T-helper 2 cell treated with Interferon-gamma antibody and Interleukin-4, amounts not matched to agents 5 μg/mL and 100 μg/mL, for 36 hours (primary cell): ENCODE measurements around the gene LARP1.

ENCODE experiments used
- DNase-seq: peaks from one replicate; pipeline ENCODE4 v3.0.0; 2021; ENCODE audit warnings: low spot score
- H3K27ac Mint-ChIP-seq: one replicate; pipeline ENCODE4 v1.8.0; 2021; ENCODE audit warnings: mild to moderate bottlenecking, mixed read lengths
- H3K27me3 Mint-ChIP-seq: one replicate; pipeline ENCODE4 v1.8.0; 2021; ENCODE audit warnings: low read depth, mixed read lengths
- H3K36me3 Mint-ChIP-seq: one replicate; pipeline ENCODE4 v1.8.0; 2021; ENCODE audit warnings: low read depth, mixed read lengths
- H3K4me1 Mint-ChIP-seq: one replicate; pipeline ENCODE4 v1.8.0; 2021; ENCODE audit warnings: low read depth, mixed read lengths
- H3K4me3 Mint-ChIP-seq: one replicate; pipeline ENCODE4 v1.8.0; 2022; ENCODE audit warnings: mild to moderate bottlenecking, moderate library complexity, mixed read lengths
- H3K9me3 Mint-ChIP-seq: one replicate; pipeline ENCODE4 v1.8.0; 2021; ENCODE audit warnings: mixed read lengths

The LARP1 gene

DNA sequence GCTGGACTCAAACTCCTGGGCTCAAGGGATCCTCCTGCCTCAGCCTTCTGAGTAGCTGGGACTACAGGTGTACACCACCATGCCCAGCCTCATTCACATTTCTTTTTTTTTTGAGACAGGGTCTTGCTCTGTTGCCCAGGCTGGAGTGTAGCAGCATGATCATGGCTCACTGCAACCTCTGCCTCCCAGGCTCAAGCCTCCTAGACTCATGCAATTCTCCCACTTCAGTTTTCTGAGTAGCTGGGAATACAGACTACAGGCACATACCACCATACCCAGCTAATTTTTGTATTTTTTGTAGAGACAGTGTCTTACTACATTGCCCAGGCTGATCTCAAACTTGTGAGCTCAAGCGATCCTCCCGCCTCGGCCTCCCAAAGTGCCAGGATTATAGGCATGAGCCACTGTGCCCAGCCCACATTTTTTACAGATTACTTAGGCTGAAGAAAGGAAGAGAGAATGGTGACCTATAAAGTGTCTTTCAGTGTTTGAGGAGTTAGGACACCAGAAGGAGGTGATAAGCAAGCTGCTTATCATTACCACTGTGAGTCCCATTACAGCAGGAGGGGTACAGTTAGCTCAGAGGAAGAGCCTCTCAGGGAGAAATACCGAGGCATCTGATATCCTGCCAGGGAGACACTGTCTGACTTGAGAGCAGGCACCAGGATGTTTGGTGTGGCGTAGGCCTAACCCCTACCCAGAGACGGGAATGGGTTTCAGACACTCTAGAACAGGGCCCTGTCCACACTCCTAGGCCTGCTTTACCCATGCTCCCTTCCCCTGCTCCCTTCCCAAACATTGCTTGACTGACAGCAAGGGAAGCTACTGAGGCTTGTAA, 85.5 kb downstream of the LARP1 start:
- Mint-ChIP-seq H3K27ac (no peak overlapping the region), H3K27me3 (no peaks in the 10 kb centered on the region), H3K9me3 (no peaks in the 10 kb centered on the region), H3K36me3 (no peaks in the 10 kb centered on the region), H3K4me3 (no peak overlapping the region), H3K4me1 (peaks cover 2% of the 10 kb centered on the region)
- DNase-seq = no peak

DNA sequence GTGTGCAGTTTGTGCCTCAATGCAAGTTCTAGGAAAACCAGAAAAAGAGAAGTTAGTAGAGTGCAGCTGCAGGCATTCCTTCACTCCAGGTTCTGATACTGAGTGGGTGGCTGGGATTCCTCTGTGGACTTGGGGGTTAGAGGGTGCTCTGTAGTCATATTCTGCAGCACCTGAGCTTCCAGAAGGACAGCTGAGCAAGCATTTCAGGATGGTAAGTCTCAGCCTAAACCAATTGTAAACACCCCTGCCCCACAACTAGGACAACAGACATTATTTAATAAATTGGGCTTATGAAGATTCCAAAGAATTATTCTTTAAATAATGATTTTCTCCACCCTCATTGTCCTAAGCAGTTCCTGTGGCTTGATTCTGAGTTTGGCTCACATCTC, 86.1 kb downstream of the LARP1 start:
- Mint-ChIP-seq H3K27ac (no peak overlapping the region), H3K9me3 (no peaks in the 10 kb centered on the region), H3K4me1 (peaks cover 2% of the 10 kb centered on the region), H3K4me3 (no peak overlapping the region), H3K27me3 (no peaks in the 10 kb centered on the region), H3K36me3 (no peaks in the 10 kb centered on the region)
- no peak for DNase-seq

DNA sequence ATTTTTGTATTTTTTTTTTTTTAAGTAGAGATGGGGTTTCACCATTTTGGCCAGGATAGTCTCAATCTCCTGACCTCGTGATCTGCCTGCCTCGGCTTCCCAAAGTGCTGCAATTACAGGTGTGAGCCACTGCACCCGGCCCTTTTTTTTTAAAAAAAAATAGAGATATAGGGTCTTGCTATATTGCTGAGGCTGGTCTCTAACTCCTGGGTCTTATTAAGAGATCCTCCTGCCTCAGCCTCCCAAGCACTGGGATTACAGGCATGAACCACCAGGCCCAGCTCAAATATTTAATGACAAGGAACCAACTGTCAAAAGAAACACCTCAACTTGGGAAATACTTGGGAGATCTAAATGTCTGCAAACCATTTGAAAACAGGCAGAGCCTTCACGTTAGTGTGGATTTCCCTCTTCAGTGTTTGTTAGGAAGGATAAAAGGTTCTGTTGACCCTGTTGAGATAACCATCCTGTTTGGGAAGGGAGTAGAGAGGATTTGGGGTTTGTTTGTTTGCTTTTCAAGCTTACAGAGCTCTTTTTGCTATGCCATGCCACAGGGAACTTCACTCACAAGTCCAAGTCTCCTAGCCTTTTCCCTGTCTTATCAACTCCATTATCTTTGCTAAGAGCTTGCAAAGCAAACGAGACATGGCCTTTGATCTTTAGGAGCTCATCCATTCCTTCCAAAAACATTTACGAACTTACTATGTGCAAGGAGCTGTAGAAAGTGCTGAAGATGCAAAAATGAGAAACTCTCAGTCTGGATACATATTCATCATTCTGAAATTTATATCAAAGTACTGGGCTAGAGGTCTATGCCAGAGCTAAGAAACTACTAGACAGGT, 87.7 kb downstream of the LARP1 start:
- Mint-ChIP-seq H3K27me3 (no peaks in the 10 kb centered on the region), H3K4me1 (peaks cover 2% of the 10 kb centered on the region)
- DNase-seq = no peak

DNA sequence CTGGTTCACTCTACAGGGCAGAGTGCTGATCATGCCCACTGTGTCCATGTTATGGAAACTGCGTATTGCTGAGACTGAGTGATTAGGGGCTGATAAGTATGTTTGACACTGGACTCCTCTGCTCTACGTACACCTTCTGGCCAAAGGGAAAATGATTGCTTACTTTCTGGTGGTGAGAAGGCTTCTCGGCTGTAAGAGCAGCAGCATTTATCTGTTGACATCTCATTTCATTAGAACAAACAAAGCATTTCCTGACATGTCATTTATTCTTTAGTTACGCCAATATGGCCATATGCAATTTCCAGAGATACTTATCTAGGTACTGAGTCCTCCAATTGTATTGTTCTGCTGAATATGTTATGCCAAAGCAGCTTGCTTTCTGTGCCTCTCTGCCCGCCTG, 89.6 kb downstream of the LARP1 start:
- Mint-ChIP-seq H3K4me3 (no peak overlapping the region), H3K4me1 (peaks cover 2% of the 10 kb centered on the region), H3K36me3 (no peaks in the 10 kb centered on the region), H3K27ac (no peak overlapping the region), H3K27me3 (no peaks in the 10 kb centered on the region), H3K9me3 (no peaks in the 10 kb centered on the region)
- DNase-seq = no peak

More for the DNA sequence above, 87.7 kb downstream of the LARP1 start:
- H3K36me3 Mint-ChIP-seq = no peaks in the 10 kb centered on the region
- H3K27ac Mint-ChIP-seq = no peak overlapping the region
- H3K4me3 Mint-ChIP-seq = no peak overlapping the region
- no peaks in the 10 kb centered on the region for H3K9me3 Mint-ChIP-seq

DNA sequence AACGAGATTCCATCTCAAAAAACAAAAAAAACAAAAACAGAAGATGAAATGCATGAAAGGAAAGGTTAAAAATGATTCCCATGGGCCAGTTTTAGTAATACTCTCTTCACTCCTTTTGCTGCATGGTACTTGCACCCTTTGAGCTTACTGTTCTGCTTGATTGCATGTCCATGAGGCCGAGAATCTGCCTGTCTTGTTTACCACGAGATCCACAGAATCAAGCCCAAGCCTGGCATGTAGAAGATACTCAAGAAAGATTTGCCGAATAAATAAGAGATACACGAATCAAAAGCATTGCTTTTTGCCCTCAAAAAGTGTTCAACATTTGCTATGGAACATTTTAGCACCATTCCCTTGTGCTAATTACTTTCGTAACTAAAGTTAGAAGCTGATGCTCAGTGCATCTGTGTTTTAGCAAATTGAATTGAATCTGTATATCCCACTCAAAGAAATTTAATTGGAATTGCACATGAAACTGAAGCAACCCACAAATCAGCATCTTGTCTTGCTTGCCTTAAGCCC, 94.1 kb downstream of the LARP1 start:
- no peak for DNase-seq
- Mint-ChIP-seq H3K9me3 (no peaks in the 10 kb centered on the region), H3K27me3 (no peaks in the 10 kb centered on the region), H3K4me1 (peaks cover 3% of the 10 kb centered on the region), H3K27ac (no peak overlapping the region), H3K36me3 (no peaks in the 10 kb centered on the region), H3K4me3 (no peak overlapping the region)

DNA sequence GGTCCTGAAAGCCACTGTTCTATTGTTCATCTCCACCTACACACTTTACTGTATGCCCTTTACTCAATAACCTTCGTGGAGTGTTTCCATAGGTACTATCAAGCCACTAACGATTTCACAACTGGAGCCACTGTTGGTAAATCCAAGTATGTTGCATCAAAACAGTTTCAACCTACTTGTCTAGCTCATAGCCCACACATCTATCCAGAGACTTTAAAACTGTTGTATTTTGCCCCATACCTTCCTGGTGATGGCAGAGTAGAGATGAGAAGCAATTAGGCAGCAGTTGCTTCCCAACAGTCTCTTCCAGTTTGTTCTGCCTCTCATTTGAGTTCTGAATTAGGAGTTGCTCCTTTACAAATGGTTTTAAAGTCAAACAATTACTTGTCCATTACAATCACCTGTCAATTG, 94.6 kb downstream of the LARP1 start:
- H3K9me3 Mint-ChIP-seq = no peaks in the 10 kb centered on the region
- H3K27me3 Mint-ChIP-seq = no peaks in the 10 kb centered on the region
- H3K36me3 Mint-ChIP-seq = no peaks in the 10 kb centered on the region
- H3K4me3 Mint-ChIP-seq = no peak overlapping the region
- H3K27ac Mint-ChIP-seq = no peak overlapping the region
- peaks cover 3% of the 10 kb centered on the region for H3K4me1 Mint-ChIP-seq
- no peak for DNase-seq

DNA sequence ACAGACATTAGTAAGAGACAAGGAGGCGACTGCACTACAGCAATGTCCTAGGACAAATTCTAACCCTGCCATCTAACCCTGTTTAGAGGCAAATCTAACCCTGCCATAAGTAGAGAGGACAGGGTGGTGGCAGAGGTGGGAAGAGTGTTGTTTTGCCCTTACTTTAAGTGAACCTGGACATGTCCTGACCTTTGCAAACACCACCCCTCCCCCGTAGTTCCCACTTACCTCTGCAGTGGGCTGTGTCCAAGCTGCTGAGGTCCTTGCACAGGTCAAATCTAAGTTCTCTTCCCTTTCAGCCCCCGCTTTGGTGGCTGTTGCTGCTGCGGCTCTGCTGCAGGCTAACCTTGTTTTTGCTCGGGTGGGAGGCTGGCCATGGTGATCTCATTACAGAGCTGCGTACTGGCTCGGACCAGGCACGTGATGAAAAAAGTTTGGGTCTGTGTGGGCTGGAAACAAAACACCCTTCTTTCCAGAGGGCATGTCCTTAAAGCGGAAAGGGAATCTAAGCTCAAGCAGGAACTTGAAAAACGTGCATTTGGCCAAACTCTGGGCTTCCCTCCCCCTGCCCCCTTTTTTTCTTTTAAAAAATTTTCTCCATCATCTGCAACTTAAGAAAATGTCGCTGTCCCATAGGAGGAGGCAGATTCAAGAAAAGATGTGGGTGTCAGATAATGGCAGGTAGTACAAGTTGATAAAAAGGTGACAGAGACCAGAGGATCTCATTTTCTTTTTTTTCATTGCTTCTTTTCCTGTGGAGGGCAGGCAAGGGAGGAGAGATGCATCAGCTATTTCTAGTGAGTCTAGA, 95.3 kb downstream of the LARP1 start, which contains the start of gene FAXDC2:
Gene FAXDC2, minus strand, starts transcription at position 349 of the 808 bp plus-strand sequence. CDS start 12,425 bp downstream, outside the sequence.
- Mint-ChIP-seq H3K9me3 (no peaks in the 10 kb centered on the region), H3K36me3 (no peaks in the 10 kb centered on the region), H3K4me1 (peaks cover 3% of the 10 kb centered on the region), H3K27ac (no peak within 1 kb of the TSS), H3K4me3 (no peak within 1 kb of the TSS), H3K27me3 (no peaks in the 10 kb centered on the region)
- DNase-seq = no peak

DNA sequence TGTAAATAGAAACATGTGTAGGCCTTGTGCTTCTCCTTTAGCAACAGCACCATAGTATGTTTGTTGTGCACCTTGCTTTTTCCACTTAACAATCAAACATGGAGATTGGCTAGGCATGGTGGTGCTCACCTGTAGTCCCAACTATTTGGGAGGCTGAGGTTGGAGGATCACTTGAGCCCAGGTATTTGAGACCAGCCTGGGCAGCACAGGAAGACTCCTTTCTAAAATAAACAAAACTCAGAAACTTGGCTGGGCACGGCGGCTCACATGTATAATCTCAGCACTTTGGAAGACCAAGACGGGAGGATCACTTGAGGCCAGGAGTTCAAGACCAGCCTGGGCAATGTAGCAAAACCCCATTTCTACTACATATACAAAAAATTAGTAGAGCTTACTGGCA, 96.2 kb downstream of the LARP1 start:
- H3K4me3 Mint-ChIP-seq = no peak overlapping the region
- peaks cover 3% of the 10 kb centered on the region for H3K4me1 Mint-ChIP-seq
- no peaks in the 10 kb centered on the region for H3K9me3 Mint-ChIP-seq
- no peaks in the 10 kb centered on the region for H3K36me3 Mint-ChIP-seq
- DNase-seq = no peak
- no peaks in the 10 kb centered on the region for H3K27me3 Mint-ChIP-seq
- H3K27ac Mint-ChIP-seq = no peak overlapping the region

DNA sequence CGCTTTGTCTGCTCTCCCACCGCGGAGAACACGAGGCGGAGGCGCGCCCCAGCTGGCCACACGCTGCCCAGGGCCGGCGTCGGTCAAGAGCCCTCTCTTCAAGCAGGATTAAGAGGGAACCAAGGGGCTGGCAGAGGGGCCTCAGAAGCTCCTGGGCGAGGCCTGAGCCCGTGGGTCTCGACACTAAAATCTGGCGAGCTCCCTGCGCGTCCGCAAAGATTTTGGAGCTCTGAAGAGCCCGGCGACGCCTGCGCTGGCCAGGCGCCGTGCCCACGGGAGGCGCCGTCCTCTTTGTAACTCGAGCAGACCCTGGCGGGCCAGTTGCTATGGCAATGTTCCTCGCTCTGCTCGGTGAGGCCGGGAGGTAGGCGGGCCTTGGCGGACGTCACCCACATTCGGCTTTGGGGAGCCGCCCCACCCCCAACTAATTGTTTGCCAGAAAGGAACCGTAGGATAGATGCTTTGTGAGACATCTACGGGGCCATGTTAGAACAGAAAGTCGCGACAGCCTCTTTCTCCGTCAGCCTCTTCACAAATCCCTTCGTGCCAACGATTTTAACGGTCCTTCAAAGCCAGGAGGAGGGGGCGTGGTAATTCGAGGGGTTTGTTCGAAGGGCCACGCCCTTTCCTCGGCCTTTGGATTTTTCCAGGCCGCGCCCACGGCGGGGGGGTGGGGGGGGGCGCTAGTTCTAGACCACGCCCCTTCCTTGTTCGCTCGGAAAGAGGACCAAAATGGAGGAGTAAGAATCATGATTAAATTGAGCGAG, 102.5 kb downstream of the LARP1 start:
- H3K27ac Mint-ChIP-seq = peak overlapping the region; percentile 98
- no peaks in the 10 kb centered on the region for H3K9me3 Mint-ChIP-seq
- peak overlapping the region; percentile 97 for H3K4me3 Mint-ChIP-seq
- no peaks in the 10 kb centered on the region for H3K27me3 Mint-ChIP-seq
- peak; percentile 87 for DNase-seq
- peaks cover 32% of the 10 kb centered on the region for H3K4me1 Mint-ChIP-seq
- peaks cover 29% of the 10 kb centered on the region for H3K36me3 Mint-ChIP-seq

DNA sequence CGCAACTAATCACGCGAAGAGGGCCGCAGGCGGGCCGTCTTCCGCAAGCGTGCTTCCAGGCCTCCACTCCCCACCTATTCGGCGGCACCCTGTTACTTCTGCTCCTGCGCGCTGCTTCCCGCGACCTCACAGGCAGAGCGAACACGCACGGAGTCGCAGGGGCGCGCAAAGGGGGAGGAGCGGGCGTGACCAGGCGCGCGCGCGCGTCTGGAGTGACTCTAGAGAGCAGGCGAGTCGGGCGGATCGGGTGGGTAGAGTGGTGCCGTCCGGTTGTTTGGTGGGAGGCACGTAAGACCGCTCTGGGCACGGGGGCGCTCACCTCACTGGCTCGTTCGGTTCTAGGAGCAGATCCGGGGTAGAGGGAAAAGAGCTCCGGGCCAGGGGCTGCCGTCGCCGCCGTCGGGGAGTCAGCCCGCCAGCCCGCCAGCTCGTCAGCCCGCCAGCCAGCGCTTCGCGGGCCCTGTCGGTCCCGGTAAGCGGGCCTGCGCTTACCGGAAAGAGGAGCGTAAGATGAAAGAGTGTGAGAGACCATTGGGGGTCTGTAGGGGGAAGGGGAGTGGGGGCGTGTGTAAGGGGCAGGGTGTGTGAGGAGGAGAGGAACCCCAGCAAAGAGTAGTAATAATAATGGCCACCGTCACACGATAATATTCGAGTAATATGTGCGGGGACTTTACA, 103.3 kb downstream of the LARP1 start, which contains the start of gene CNOT8:
Gene CNOT8, plus strand, starts transcription at position 331 of the 675 bp plus-strand sequence. CDS start 4,652 bp downstream, outside the sequence.
- Mint-ChIP-seq H3K36me3 (peaks cover 35% of the 10 kb centered on the region), H3K27me3 (no peaks in the 10 kb centered on the region), H3K4me1 (peaks cover 34% of the 10 kb centered on the region), H3K9me3 (no peaks in the 10 kb centered on the region), H3K4me3 (peak within 1 kb of the TSS; percentile 97), H3K27ac (peak within 1 kb of the TSS; percentile 98)
- peak; percentile 97 for DNase-seq

DNA sequence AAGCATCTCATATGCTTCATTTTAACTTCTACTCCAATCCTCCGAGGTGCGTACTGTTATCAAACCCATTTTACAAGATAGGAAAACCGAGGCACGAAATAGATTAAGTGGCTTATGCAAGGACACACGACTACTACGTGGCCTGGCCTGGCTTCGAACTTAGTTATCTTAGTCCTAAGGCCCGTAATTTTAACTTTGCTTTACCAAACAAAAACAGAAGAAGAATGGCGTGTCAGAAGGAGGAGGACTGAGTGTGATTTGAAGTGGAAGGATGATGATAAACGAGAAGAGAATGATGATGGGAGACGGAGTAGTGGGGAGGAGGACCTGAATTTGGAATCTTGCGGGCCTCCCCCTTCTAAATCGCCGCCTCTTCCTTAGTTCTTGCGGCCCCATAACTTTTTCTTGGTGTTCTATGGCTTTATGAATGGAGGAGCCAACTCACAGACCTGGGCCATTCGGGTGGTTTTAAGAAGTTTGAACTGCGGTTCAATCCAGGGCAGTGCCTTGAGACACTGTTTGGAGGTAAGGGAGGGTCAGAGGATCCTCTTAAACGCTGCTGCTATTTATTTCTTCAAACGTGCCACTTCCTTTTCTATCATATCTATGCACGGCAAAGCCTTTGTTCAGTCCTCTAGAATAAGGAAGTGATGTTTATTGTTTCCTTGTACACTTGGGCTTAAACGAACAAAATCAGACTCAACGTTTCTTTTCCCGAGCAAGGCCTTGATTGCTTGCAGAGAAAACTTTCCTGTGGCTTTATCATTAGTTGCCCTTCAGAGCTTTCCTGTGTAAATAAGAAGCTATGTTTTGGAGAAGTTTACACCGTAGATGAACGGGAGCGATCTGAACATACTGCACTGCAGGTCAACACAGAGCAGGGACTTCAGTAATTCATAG, 104.0 kb downstream of the LARP1 start:
- Mint-ChIP-seq H3K36me3 (peaks cover 40% of the 10 kb centered on the region), H3K4me3 (peak overlapping the region; percentile 97), H3K27ac (peak overlapping the region; percentile 98), H3K9me3 (no peaks in the 10 kb centered on the region), H3K4me1 (peaks cover 34% of the 10 kb centered on the region), H3K27me3 (no peaks in the 10 kb centered on the region)
- peak; percentile 5 for DNase-seq

DNA sequence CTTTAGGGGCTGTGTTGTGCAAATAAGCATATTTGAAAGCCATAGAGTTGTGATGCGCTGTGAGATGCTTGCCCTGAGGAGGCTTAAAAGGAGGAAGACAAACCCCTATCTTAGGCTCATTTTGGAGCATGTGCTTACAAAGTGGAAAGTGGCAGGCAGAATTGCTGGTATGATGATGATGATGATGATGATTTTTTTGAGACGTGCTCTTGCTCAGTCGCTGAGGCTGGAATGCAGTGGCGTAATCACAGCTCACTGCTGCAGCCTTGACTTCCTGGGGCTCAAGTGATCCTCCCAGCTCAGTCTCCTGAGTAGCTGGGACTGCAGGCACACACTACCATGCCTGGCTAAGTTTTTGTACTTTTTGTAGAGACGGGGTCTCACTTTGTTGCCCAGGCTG, 104.9 kb downstream of the LARP1 start:
- DNase-seq = peak; percentile 8
- peak overlapping the region; percentile 97 for H3K4me3 Mint-ChIP-seq
- H3K36me3 Mint-ChIP-seq = peaks cover 46% of the 10 kb centered on the region
- no peaks in the 10 kb centered on the region for H3K27me3 Mint-ChIP-seq
- H3K9me3 Mint-ChIP-seq = no peaks in the 10 kb centered on the region
- H3K27ac Mint-ChIP-seq = peak overlapping the region; percentile 98
- peaks cover 36% of the 10 kb centered on the region for H3K4me1 Mint-ChIP-seq
